Smooth muscle cell of the coronary artery (primary cell): ENCODE results near the gene S100A11. TPM values are rescaled to one million over a fixed set of nuclear protein-coding genes. Genes with fewer than 3 reads are reported as not detected.

Source experiments
- total RNA-seq: library from RNA; depleted of rRNA; stranded (reverse); fragments of >200 nt; gene quantifications from 2 replicates; pipeline ENCODE4 v1.2.3, GENCODE V29; 2014; ENCODE audit warnings: low replicate concordance

S100A11 gene
- total RNA-seq = 27.1 and 58.7 TPM in 2 replicates

GRCh38 chr1:152036267-152037216 is at the start of gene S100A11:
Gene S100A11, minus strand, starts transcription at chr1:152037004. Its CDS starts 89 bp downstream, at chr1:152036915.

GRCh38 chr1:151993734-151994496 is 42.9 kb downstream of the S100A11 start, which contains the start of gene S100A10:
Gene S100A10, minus strand, starts transcription at chr1:151993859. Its CDS starts 7,629 bp downstream, at chr1:151986230.

Other genes starting within 250 kb of the S100A11 start
- 0.47 and 2.0 TPM in 2 replicates for gene TDRKH, start 246.5 kb downstream of the S100A11 start, total RNA-seq
- gene LINGO4, start 231.6 kb downstream of the S100A11 start, total RNA-seq = not detected in 2 replicates
- gene RORC, start 205.2 kb downstream of the S100A11 start, total RNA-seq = not detected in 2 replicates
- gene C2CD4D, start 197.2 kb downstream of the S100A11 start, total RNA-seq = 0.12 TPM in 1 of 2 replicates, not detected in the other
- not detected in 2 replicates for gene THEM5, start 183.3 kb downstream of the S100A11 start, total RNA-seq
- 4.0 and 9.1 TPM in 2 replicates for gene THEM4, start 127.5 kb downstream of the S100A11 start, total RNA-seq
- gene S100A10, start 43.1 kb downstream of the S100A11 start, total RNA-seq = 109 and 170 TPM in 2 replicates
- gene TCHHL1, start 52.1 kb upstream of the S100A11 start, total RNA-seq = not detected in 2 replicates
- 0.08 and 0.12 TPM in 2 replicates for gene TCHH, start 78.4 kb upstream of the S100A11 start, total RNA-seq
- gene RPTN, start 122.2 kb upstream of the S100A11 start, total RNA-seq = 0.70 TPM in 1 of 2 replicates, not detected in the other
- not detected in 2 replicates for gene HRNR, start 187.2 kb upstream of the S100A11 start, total RNA-seq